Esophagus squamous epithelium (tissue), 5 donors: Measurements from ENCODE around the gene CHAMP1. TPM values are rescaled to one million over a fixed set of nuclear protein-coding genes. Genes with fewer than 3 reads are reported as not detected.

Experiments used
- DNase-seq: peaks from one replicate; lab custom pipeline; 2025; lab: John Stamatoyannopoulos, UW
- H3K27ac ChIP-seq, 4 donors: fragments of 200-600 bp; sonication (generic); one replicate each; pipeline ENCODE4 v1.5.1; 2016 to 2019; ENCODE audit warnings: mild to moderate bottlenecking in 1 of 4
- H3K27me3 ChIP-seq, 4 donors: fragments of 200-600 bp; sonication (generic); 1 replicate in 3 of 4; 2 replicates in 1 of 4; pipeline versions ENCODE4 v1.5.1 to v1.6.0; 2017 to 2021; ENCODE audit warnings: antibody characterized with exemption in 1 of 4
- H3K36me3 ChIP-seq, 3 donors: fragments of 200-600 bp; sonication (generic); one replicate each; pipeline ENCODE4 v1.5.1; 2016 to 2019
- H3K4me1 ChIP-seq, 3 donors: fragments of 200-600 bp; sonication (generic); one replicate each; pipeline ENCODE4 v1.5.1; 2017 to 2019
- H3K4me3 ChIP-seq, 4 donors: fragments of 200-600 bp; sonication (generic); 1 replicate in 3 of 4; 2 replicates in 1 of 4; pipeline ENCODE4 v1.5.1; 2016 to 2019; ENCODE audit warnings: mild to moderate bottlenecking in 2 of 4, moderate library complexity in 1 of 4
- H3K9me3 ChIP-seq, 3 donors: fragments of 200-600 bp; sonication (generic); one replicate each; pipeline ENCODE4 v1.5.1; 2016 to 2019
- POLR2A ChIP-seq, 4 donors: fragments of 450-650 bp; IDR thresholded peaks; one replicate each; pipeline ENCODE4 v1.6.1; 2017; ENCODE audit warnings: antibody characterized with exemption in 4 of 4, mild to moderate bottlenecking in 4 of 4, moderate library complexity in 3 of 4
- WGBS, 2 donors: methylation state at CpG; one replicate each; pipeline ENCODE4 v1.1.5; 2018; 5-methylcytosine and 5-hydroxymethylcytosine counted together
- intact Hi-C: fragments of 100-400 bp; cut with DNase I; formaldehyde crosslinking; loops from one replicate; pipeline ENCODE4 v1.15.0; 2022
- total RNA-seq, 4 donors: library from RNA; depleted of rRNA; stranded (reverse); fragments of >200 nt; gene quantifications; one replicate each; pipeline ENCODE4 v1.1.0, GENCODE V29; 2016
- TF ChIP-seq, protein P1 (sequence below), 6 experiments: fragments of 450-650 bp in 4 of 6; fragments of 200-600 bp in 2 of 6; sonication (generic) in 2 of 6; IDR thresholded peaks; one replicate each; pipeline ENCODE4 v1.5.1; 2016 to 2019; ENCODE audit warnings: antibody characterized with exemption in 6 of 6, mild to moderate bottlenecking in 4 of 6, moderate library complexity in 4 of 6
- donor health status: DM: yes; HTN: yes; CAD: no.

The CHAMP1 gene
- total RNA-seq, 4 donors from 2014 or later: 7.8 to 16.8 (median 9.8) TPM

DNA sequence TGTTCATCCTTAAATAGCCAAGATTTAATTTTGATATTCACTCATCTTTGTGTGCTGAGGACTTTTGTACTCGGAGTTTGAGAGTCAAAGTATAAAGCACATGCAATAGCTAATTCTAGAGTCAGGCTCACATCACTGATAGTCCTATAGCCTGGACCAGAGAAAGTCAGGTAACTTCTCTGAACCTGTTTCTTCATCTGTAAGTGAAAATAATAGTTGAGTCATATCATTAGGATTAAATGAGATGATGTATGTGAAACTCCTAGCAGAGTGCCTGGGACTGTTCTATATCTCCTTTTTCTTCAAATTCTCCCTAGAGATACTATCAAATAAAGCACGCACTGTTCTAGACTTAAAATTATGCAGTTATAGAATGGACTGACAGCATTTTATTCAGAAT, 9.0 kb downstream of the CHAMP1 start:
- 86 to 89% methylated on average over 2 of the region's 2 CpGs for WGBS, 2 donors
- TF ChIP-seq, protein P1, sequence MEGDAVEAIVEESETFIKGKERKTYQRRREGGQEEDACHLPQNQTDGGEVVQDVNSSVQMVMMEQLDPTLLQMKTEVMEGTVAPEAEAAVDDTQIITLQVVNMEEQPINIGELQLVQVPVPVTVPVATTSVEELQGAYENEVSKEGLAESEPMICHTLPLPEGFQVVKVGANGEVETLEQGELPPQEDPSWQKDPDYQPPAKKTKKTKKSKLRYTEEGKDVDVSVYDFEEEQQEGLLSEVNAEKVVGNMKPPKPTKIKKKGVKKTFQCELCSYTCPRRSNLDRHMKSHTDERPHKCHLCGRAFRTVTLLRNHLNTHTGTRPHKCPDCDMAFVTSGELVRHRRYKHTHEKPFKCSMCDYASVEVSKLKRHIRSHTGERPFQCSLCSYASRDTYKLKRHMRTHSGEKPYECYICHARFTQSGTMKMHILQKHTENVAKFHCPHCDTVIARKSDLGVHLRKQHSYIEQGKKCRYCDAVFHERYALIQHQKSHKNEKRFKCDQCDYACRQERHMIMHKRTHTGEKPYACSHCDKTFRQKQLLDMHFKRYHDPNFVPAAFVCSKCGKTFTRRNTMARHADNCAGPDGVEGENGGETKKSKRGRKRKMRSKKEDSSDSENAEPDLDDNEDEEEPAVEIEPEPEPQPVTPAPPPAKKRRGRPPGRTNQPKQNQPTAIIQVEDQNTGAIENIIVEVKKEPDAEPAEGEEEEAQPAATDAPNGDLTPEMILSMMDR (IDR thresholded peaks at IDR 0.05): no peak
- no peak for TF ChIP-seq POLR2A (IDR thresholded peaks at IDR 0.05)
- no peaks in the 10 kb centered on the region for H3K9me3 ChIP-seq
- H3K27ac ChIP-seq: no peak overlapping the region
- no peaks in the 10 kb centered on the region for H3K27me3 ChIP-seq
- no peak overlapping the region for H3K4me3 ChIP-seq
- no peak for DNase-seq
- H3K36me3 ChIP-seq: peaks cover 13 to 72% (median 28%) of the 10 kb centered on the region in 3 donors
- intact Hi-C loops: no loop called here
- H3K4me1 ChIP-seq: peaks cover 0 to 28% (median 4%) of the 10 kb centered on the region in 3 donors

DNA sequence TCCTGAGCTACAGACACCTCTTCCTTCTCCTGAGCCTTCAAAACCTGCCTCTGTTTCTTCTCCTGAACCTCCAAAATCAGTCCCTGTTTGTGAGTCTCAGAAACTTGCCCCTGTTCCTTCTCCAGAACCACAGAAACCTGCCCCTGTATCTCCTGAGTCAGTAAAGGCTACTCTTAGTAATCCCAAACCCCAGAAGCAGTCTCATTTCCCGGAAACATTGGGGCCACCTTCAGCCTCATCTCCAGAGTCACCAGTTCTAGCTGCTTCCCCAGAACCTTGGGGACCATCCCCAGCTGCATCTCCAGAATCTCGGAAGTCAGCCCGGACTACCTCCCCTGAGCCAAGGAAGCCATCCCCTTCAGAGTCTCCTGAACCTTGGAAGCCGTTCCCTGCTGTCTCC, 10.0 kb downstream of the CHAMP1 start:
- peaks cover 0 to 18% (median 4%) of the 10 kb centered on the region in 3 donors for H3K4me1 ChIP-seq
- WGBS, 2 donors: 83 to 100% methylated on average over 1 to 2 of the region's 4 CpGs
- no peak for DNase-seq
- no peak overlapping the region for H3K4me3 ChIP-seq
- no peaks in the 10 kb centered on the region for H3K27me3 ChIP-seq
- H3K36me3 ChIP-seq: peaks cover 13 to 82% (median 28%) of the 10 kb centered on the region in 3 donors
- intact Hi-C loops: no loop called here
- TF ChIP-seq, protein P1 (IDR thresholded peaks at IDR 0.05): no peak
- no peak for TF ChIP-seq POLR2A (IDR thresholded peaks at IDR 0.05)
- no peaks in the 10 kb centered on the region for H3K9me3 ChIP-seq
- no peak overlapping the region for H3K27ac ChIP-seq

DNA sequence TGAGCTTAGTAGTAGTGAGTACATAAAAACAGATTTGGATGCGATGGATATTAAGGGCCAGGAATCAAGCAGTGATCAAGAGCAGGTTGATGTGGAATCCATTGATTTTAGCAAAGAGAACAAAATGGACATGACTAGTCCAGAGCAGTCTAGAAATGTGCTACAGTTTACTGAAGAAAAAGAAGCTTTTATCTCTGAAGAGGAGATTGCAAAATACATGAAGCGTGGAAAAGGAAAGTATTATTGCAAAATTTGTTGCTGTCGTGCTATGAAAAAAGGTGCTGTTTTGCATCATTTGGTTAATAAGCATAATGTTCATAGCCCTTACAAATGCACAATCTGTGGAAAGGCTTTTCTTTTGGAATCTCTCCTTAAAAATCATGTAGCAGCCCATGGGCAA, 11.4 kb downstream of the CHAMP1 start:
- intact Hi-C loops: no loop called here
- H3K4me3 ChIP-seq: no peak overlapping the region
- no peak overlapping the region for H3K27ac ChIP-seq
- H3K27me3 ChIP-seq: no peaks in the 10 kb centered on the region
- DNase-seq: no peak
- WGBS, 2 donors: 77 to 84% methylated on average over 3 of the region's 3 CpGs
- TF ChIP-seq POLR2A (IDR thresholded peaks at IDR 0.05): no peak
- TF ChIP-seq, protein P1 (IDR thresholded peaks at IDR 0.05): no peak
- peaks cover 0 to 20% (median 0%) of the 10 kb centered on the region in 3 donors for H3K4me1 ChIP-seq
- no peaks in the 10 kb centered on the region for H3K9me3 ChIP-seq
- H3K36me3 ChIP-seq: peaks cover 13 to 74% (median 28%) of the 10 kb centered on the region in 3 donors

DNA sequence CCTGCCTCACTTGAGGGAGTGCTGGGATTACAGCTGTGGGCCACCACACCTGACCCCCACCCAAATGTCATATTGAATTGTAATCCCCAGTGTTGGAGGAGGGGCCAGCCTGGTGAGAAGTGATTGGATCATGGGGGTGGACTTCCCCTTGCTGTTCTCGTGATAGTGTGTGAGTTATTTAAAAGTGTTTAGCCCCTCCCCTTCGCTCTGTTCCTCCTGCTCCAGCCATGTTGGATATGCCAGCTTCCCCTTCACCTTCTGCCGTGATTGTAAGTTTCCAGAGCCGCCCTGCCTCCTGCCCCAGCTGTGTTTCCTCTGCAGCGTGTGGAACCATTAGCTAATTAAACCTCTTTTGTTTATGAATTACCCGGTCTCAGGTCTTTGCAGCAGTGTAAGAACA, 13.7 kb downstream of the CHAMP1 start:
- H3K9me3 ChIP-seq: no peaks in the 10 kb centered on the region
- TF ChIP-seq, protein P1 (IDR thresholded peaks at IDR 0.05): no peak
- no peak for TF ChIP-seq POLR2A (IDR thresholded peaks at IDR 0.05)
- DNase-seq: no peak
- 85 to 87% methylated on average over 6 of the region's 6 CpGs for WGBS, 2 donors
- peaks cover 0 to 20% (median 0%) of the 10 kb centered on the region in 3 donors for H3K4me1 ChIP-seq
- intact Hi-C loops: no loop called here
- no peak overlapping the region for H3K4me3 ChIP-seq
- peaks cover 13 to 51% (median 21%) of the 10 kb centered on the region in 3 donors for H3K36me3 ChIP-seq
- no peaks in the 10 kb centered on the region for H3K27me3 ChIP-seq
- no peak overlapping the region for H3K27ac ChIP-seq

DNA sequence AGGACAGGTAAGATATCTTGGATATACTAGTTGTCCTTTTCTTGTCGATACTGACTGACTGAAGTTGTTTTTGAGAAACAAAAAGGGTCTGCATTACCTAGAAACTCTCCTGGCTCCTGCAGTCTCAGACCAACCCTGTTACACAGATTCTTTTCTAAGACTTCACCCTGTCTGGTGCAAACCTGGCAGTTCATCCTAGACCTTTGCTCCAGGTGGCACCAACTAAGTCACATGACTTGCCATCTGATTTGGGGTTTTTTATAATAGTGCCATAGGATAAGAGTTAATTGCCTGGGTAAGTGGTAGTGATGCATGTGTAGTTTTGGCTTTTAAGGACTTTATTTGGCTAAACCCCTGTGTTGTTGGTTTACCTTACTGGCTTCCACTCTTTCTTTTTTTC, 14.3 kb downstream of the CHAMP1 start:
- Histone ChIP-seq H3K4me1 (peaks cover 0 to 20% (median 0%) of the 10 kb centered on the region in 3 donors), H3K4me3 (no peak overlapping the region), H3K27ac (no peak overlapping the region), H3K27me3 (no peaks in the 10 kb centered on the region), H3K36me3 (peaks cover 11 to 46% (median 15%) of the 10 kb centered on the region in 3 donors), H3K9me3 (no peaks in the 10 kb centered on the region)
- intact Hi-C loops: no loop called here
- 87 to 92% methylated on average over 1 of the region's 1 CpG for WGBS, 2 donors
- TF ChIP-seq POLR2A (IDR thresholded peaks at IDR 0.05): no peak
- TF ChIP-seq, protein P1 (IDR thresholded peaks at IDR 0.05): no peak
- no peak for DNase-seq
